Ureter (tissue), 1 donor: Measurements from ENCODE around the gene EPN1. TPM values are rescaled to one million over a fixed set of nuclear protein-coding genes. Genes with fewer than 3 reads are reported as not detected.
"Not testable (repeated sequence)": the region's sequence is repeated elsewhere in the genome, so short reads cannot be mapped to it uniquely, and the experiment has no call there.

ENCODE experiments used
- DNase-seq: peaks from one replicate; pipeline ENCODE4 v3.0.0-alpha.2; 2020; ENCODE audit warnings: low spot score
- total RNA-seq: library from RNA; stranded (reverse); gene quantifications from one replicate; pipeline ENCODE4 v1.2.4, GENCODE V29; 2023
- donor health status: DM: yes; HTN: yes; CAD: no.

Gene EPN1
- total RNA-seq, 1 donor from 2014 or later, result 78.5 TPM

DNA sequence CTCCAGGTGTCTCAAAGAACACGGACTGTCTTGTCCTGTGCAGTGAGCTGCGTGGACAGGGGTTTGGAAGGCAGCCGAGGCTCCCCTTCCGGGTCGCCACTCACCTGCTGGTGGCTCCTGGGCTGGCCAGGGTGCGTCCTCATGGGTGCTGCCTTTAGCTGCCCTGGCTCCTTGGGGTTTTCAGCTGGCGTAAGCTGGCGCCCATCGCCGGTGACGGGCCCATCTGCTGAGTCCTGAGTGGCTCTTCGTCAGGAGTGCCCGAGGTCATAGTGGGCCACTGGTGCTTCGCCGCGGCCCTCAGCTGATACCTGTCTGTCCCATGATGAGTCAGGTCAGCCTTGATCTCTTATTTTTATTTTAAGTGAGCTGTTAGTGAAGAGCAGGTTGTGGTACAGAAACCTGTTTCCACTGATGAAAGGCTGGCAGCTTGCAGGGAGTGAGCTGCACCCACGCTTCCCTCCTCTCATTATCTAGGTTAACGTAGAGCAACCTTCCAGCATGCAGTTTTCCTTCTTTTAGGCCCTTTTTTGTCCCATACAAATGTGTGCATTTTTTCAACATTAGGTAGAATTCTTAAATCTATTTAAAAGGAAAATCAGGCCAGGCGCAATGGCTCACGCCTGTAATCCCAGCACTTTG is 18.4 kb downstream of the EPN1 start:
- no peak for DNase-seq

DNA sequence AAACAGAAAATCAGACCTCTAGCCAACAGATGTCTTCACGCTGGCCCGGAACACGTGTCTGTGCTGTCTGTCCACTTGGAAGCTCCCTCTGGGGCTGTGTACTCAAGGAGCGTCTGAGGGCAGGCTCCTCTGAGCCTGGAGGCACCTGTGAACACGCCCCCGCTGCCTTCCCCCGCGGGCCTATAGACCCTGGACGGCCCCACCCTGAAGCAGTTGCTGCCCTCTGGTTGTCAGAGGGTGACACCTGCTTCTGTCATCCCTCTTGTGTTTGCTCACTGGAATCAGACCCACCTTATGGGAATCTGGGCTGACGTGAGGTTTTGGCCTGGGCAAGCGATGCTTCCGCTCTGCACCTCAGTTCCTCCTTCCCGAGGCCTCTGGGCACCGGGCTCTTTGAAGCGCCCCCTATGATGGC is 19.2 kb downstream of the EPN1 start:
- DNase-seq, result no peak

DNA sequence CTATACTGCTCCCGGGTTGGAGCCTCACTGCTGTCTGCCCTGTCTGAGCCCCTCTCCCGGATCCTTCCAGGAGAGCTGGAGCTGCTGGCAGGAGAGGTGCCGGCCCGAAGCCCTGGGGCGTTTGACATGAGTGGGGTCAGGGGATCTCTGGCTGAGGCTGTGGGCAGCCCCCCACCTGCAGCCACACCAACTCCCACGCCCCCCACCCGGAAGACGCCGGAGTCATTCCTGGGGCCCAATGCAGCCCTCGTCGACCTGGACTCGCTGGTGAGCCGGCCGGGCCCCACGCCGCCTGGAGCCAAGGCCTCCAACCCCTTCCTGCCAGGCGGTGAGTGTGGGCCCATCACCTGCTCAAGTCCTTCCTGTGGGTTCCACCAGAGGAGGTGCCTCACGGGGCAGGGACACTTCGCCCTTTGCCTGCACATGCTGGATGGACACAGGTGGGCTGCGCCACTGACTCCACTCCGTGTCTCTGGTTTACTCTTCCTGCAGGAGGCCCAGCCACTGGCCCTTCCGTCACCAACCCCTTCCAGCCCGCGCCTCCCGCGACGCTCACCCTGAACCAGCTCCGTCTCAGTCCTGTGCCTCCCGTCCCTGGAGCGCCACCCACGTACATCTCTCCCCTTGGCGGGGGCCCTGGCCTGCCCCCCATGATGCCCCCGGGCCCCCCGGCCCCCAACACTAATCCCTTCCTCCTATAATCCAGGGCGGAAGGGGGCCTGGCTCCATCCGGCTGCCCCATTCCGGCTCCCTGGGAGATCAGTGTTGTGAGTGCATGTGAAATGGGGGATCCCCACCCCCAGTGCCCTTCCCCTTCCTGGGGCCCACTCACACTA is 19.8 kb downstream of the EPN1 start:
- no peak for DNase-seq

DNA sequence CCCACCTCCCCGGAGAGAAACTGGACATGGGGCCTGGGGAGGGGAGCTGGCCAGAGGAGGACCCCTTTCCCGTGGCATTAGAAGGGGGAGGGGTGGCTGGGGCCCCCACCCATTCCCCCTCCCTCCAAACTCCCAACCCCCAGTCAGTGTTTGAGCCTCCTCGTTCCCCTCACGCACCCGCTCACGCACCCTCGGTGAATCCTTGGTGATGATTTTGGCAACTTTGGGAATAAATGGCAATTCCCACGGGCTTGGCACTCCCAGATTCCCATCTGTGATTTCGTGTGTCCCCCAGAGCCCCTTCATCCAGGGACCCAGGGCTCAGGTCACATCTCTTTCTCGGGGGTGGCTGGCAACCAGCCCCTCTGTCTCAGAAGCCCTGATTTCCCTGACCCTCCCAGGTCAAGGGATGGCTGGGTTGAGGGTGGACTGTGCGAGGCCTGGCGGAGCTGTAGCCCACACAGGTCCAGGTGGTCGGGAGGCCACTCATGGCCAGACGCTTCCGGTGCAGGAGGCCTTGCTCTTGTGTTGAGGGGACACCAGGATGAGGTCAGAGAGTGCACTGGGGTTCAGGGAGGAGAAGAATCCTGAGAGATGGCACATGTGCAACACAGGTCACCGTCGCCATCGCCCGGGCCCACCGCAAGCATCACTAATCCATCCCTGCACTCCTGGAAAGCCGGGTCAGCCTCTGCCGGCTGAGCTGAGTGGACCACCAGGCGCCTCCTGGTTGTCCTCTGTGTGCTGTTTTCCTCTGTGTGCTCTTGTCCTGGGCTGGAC is 20.7 kb downstream of the EPN1 start:
- DNase-seq, result no peak

DNA sequence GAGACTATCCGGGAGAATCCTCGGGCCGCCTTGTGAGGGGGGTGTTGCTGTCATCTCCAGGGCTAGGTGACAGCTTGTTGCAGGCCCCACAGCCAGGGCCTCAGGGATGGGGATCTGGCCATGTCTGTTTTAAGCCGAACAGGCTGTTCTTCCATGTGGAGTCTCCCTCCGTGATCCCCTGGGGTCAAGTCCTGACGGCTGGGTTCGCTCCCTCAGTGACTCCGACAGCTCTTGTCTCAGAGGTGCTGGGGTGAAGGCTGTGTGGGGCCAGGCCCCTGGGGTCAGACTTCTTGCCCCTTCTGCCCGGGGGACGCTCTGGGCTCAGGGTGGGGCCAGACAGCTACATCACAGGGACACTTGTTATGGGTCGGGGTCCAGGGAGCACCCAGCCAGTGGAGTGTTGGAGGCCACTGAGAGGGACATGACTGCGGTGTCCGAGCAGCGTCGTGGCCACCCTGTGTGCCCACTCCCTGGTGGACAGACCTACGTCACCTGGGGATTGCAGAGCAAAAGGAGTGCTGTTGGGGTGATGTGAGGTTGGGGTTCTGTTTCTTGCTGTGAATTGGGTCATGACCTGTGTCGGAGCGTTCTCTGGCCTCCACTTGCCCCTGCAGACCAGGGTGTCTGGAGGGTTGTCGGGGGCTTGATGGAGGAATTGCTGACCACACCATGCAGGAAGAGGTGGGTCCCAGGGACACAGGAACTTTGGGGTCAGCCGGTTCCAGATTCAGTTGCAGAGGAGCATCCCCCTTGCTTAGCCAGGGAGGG is 21.5 kb downstream of the EPN1 start:
- DNase-seq, result no peak

DNA sequence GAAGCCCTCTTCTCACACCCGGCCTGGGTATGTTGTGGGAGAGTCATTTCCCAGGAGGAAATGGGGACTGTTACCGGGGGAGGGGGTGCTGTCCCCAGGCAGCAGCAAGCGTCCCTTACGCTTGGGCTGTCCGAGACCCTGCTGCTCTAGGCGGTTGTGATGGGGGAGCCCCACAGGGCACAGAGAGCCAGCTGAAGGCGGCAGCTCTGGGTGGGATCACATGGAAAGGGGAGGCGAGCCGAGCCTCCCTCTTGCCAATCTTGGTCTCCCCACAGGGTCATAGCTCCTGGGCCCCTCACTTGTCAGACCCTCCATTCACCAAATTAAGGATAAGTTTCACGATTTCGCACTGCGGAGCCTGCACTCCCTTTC is 22.0 kb downstream of the EPN1 start:
- DNase-seq, result no peak

DNA sequence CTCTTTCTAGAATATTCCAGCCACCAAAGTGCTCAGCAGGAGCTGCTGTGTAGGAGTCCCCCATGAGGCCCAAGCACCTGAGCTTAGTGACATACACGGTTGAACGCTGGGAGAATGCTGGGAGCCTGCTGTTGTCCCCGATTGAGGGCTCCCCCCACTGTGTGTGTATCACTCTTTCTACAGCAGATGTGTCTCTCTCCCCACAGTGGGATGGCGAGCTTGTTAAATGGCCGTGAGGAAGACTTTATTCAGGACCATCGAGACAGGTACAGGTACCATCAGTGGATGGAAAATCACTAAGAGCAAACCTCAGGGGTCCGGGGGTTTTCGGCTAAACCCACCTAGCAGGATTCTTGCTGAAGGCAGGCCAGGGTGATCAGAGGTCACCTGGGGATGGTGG is 22.7 kb downstream of the EPN1 start:
- no peak for DNase-seq

DNA sequence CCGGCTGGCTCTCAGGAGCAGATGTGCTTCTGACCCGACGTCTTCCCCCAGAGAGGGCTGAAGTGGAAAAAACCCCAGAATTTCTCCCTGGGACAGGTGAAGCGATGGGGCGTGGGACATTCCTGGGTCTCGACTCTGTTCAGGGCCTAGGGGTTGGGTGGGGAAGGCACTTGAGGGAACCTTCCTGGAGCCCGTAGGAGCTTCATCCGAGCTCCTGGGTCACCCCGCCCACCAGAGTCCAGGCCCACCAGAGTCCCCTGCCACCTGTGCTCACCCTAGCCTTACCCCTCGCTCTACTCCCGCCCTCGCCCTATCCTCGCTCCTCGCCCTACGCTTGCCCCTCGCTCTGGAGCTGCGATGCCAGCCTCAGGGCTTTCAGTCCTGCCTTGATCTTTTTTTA is 23.2 kb downstream of the EPN1 start:
- DNase-seq, result no peak

DNA sequence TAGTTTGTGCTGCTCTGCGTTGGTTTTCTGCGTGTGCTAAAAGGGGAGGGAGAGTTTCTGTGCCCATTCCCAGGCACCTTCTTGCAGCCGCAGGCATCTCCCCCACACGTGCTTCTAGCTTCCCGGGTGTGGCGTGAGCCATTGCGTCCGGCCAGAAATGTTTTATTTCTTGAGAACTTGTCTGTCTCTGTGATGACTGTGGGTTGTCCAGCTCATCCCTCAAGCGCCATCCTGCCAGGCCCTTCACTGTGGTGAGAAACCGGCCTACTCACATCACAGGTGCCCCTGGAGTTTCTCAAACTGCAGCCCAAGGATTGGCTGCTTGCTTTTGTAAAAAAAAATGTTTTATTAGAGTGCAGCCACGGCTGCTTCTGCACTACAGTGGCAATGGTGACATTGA is 24.2 kb downstream of the EPN1 start:
- no peak for DNase-seq

DNA sequence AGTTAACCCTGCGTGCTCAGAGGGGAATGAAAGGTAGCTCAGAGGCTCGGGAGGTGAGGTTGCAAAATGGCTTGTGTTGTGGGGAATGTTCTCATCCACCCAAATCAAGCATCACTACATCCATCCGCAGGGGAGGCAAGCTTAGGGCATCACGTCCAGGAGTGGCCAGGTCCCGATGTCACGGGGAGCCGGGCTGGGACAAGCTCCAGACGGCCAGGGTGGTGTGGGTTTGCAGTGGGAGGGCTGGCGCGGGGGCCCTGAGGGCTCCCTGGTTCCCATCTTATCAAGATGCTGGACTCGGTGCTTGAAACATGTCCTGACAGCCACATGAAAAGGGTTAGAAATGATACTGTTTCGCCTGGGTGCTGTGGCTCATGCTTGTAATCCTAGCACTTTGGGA is 25.8 kb downstream of the EPN1 start:
- DNase-seq, result no peak

DNA sequence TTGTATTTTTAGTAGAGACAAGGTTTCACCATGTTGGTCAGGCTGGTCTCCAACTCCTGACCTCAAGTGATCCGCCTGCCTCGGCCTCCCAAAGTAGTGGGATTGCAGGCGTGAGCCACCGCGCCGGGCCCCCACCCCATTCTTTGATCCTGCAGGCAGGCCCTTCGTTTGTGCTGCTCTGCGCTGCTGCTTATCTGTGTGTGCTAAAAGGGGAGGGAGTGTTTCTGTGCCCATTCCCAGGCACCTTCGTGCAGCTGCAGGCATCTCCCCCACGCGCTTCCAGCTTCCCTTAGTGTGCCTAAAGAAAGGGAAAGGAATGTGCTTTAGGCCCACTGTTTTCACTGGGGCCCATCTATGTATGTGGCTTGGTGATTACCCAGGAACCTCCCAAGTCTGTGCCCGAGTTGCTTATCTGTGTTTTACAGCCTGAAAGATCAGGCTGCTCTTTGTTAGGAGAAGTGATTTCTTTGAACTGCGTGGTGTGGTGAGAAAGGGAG is 27.2 kb downstream of the EPN1 start:
- DNase-seq, result no peak

DNA sequence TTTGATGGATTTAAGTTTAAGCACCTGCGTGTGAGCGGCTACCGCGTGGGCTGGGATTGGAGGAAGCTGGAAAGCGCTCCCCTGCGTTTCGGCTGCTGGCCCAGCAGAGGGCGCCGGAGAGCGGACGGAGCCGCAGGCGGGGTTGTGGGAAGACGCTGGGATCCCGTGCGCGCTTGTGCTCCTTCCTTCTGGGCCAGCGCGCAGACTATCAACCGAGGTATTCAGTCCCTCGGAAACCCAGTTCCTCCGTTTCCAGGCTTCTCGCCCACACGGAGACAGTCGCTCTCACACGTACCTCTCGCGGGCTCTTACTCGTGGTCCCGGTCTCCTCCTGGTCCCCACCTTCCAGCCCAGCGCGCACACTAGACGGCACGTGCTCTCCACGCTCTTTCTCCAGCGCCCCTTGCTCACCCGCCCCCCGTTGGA is 28.8 kb downstream of the EPN1 start:
- DNase-seq, result no peak

DNA sequence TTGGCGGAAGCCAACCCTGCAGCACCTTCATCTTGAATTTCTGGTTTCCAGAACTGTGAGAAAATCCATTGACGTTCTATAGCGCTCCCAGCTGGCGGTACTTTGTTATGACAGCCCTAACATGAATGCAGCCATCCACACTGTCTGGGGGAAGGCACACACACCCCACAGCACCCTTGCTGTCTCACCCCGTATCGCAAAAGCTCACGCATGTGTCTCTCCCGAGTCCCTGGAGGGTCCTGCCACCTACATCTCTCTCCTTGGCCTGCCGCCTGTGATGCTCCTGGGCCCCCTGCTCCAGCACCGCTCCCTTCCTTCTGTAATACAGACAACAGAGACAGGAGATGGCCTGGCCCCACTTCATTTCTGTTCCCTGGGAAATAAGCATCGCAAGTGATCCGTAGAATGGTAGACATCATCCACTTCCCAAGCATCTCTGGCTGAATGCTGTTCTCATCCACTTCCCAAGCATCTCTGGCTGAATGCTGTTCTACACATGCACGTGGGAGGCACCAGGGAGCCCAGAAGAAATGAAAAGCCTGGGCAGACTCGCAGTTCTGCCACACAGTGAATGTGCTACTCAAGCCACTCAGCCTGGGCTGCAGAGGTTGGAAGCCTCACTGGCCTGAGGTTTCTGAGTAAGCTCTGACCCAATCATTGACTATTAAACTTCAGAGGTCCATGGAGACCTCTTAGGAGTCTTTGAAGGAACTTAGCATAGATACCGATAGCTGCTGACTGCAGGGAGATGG is 29.6 kb downstream of the EPN1 start:
- DNase-seq, result no peak

DNA sequence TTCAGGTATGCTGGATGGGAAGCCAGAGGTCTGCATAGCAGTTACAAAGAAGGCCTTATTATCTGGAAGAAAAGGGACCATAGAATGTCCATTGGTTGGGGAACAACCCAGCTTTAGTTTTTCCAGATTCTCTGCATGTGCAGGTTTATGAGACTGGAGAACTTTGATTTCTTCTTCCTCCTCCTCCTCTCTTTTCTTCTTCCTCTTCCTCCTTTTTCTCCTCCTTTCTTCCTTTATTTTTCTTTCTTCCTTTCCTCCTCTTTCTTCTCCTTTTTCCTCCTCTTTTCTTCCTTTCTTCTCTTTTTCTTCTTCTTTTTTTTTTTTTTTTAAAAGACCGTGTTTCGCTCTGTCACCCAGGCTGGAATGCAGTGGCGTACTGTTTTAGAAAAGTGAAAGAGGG is 30.9 kb downstream of the EPN1 start:
- no peak for DNase-seq

DNA sequence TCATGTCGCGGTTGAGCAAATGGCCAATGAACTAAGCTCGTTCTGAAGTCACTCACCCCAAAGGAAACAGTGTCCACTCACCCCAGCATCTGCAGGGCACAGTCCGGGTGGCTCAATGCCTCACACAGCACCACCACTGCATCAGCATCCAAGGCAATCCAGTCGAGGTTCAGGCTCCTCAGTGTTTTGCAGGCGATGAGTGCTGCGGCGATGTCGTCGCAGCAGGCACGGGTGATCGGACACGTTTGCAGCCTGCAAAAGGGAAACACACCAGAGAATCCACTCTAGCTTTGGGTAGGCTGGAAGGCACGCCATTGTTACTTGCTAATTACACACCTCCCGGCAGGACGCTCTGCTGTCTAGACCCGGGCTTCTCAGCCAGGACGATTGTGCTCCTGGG is 36.7 kb downstream of the EPN1 start:
- no peak for DNase-seq

DNA sequence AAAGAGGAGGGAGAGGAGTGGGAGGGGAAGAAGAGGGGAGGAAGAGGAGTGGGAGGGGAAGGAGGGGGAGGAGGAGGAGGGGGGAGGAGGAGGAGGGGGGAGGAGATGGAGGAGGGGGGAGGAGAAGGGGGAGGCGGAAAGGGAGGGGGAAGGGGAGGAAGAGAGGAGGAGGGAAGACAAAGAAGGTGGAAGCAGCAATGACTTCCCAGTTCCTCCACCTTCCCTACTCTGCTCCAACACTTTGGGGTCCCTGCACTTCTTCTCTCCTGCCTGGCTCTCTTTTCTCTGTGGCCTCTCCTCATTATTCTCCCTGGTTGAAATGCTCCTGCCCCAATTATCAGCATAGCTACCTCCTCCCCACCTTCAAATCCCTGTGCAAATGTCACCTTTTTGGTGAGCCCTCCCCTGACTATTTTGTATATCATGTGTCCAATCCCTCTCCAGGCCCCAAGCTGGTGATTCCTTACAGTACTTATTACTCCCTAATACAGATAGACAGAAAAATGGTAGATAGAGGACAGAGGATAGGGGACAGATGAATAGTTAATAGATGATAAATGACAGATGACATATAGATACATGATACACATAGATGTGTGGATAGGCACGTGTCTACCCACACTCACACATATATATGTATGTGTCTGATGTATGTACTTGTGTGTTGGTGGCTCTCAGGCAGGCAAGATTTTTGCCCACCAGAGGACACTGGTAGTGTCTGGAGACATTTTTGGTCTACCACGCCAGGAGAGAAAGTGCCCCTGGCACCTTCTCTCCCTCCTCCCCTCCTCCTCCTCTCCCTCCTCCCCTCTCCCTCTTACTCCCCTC is 38.0 kb downstream of the EPN1 start:
- DNase-seq, result no peak

DNA sequence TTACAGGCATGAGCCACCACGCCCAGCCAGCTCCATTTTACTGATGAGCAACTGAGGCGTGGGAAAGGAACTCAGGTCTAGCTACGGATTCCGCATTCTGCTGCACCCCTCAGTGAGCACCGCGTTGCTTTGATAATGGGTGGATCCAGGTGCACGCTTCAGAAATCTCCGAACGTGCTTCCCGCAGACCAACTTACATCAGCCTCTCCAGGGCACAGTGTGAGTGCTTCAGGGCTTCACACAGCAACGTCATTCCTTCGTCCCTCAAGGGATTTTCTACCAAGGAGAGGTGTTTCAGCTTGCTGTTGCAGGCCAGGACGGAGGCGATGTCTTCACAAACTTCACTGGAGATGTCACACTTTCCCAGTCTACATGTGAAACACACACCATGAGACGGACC is 41.5 kb downstream of the EPN1 start:
- no peak for DNase-seq

DNA sequence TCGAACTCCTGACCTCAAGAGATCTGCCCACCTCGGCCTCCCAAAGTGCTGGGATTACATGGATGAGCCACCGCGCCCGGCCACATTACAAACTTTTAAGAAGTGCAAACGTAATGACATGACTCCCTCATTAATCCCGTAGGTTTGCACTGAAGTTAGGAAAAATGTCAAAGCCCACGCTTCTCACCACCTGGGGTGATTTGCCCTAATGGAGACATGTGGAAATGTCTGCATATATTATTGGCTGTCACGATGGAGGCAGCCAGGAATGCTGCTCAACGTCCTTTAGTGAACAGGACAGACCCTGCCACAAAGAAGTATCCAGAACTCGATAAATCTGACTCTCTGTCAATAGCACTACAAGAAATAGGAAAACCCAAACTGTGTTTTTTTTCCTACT is 42.2 kb downstream of the EPN1 start:
- no peak for DNase-seq

DNA sequence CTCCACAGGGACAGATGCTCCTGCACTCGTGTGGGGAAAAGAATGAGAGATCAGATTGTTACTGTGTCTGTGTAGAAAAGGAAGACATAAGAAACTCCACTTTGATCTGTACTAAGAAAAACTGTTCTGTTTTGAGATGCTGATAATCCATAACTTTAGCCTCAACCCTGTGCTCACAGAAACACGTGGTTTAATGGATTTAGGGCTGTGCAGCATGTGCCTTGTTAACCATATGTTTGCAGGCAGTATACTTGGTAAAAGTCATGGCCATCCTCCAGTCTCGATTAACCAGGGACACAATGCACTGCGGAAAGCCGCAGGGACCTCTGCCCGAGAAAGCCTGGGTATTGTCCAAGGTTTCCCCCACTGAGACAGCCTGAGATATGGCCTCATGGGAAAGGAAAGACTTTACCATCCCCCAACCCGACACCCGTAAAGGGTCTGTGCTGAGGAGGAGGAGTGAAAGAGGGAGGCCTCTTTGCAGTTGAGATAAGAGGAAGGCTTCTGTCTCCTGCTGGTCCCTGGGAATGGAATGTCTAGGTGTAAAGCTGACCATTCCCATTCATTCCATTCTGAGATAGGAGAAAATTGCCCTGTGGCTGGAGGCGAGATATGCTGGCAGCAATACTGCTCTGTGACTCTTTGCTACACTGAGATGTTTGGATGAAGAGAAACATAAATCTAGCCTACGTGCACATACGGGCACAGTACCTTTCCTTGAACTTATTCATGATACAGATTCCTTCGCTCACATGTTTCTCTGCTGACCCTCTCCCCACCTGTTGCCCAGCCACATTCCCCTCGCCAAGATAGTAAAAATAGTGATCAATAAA is 43.1 kb downstream of the EPN1 start:
- not testable (repeated sequence) for DNase-seq
